ENCODE results near the gene EP300. TPM values are rescaled to one million over a fixed set of nuclear protein-coding genes. Genes with fewer than 3 reads are reported as not detected.

Gene EP300
- total and polyA plus RNA-seq, 3 donors from 2014 or later: 59.2 to 242 (median 221) TPM

DNA sequence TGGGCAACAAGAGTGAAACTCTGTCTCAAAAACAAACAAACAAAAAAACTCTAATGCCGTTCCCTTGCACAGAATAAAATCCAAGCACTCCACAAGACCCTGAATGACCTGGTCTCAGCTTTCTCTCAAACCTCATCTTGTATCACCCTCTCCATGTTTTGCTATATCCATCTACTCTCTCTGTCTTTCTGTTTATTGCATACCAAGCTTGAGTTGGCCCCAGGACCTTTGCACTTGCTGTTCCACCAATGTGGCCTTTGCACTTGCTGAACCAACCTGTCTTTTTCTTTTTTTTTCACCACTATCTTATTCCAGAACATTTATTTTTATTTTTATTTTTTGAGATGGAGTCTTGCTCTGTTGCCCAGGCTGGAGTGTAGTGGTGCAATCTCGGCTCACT is 110.7 kb downstream of the EP300 start:
- Histone ChIP-seq H3K36me3 (ENCODE audit: low read depth, missing control alignments) (no peaks in the 10 kb centered on the region), H3K4me1 (peaks cover 3% of the 10 kb centered on the region), H3K27ac (no peak overlapping the region), H3K4me3 (no peak overlapping the region), H3K9me3 (no peaks in the 10 kb centered on the region), H3K27me3 (no peaks in the 10 kb centered on the region)
- TF ChIP-seq, protein P1, sequence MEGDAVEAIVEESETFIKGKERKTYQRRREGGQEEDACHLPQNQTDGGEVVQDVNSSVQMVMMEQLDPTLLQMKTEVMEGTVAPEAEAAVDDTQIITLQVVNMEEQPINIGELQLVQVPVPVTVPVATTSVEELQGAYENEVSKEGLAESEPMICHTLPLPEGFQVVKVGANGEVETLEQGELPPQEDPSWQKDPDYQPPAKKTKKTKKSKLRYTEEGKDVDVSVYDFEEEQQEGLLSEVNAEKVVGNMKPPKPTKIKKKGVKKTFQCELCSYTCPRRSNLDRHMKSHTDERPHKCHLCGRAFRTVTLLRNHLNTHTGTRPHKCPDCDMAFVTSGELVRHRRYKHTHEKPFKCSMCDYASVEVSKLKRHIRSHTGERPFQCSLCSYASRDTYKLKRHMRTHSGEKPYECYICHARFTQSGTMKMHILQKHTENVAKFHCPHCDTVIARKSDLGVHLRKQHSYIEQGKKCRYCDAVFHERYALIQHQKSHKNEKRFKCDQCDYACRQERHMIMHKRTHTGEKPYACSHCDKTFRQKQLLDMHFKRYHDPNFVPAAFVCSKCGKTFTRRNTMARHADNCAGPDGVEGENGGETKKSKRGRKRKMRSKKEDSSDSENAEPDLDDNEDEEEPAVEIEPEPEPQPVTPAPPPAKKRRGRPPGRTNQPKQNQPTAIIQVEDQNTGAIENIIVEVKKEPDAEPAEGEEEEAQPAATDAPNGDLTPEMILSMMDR (IDR thresholded peaks at IDR 0.05): no peak
- TF ChIP-seq POLR2A (IDR thresholded peaks at IDR 0.05): no peak
- WGBS, 2 donors: 89 to 92% methylated on average over 2 of the region's 2 CpGs
- no peak for DNase-seq
- intact Hi-C loops (cut with DNase I; ENCODE audit: low total_unique reads): no loop called here

DNA sequence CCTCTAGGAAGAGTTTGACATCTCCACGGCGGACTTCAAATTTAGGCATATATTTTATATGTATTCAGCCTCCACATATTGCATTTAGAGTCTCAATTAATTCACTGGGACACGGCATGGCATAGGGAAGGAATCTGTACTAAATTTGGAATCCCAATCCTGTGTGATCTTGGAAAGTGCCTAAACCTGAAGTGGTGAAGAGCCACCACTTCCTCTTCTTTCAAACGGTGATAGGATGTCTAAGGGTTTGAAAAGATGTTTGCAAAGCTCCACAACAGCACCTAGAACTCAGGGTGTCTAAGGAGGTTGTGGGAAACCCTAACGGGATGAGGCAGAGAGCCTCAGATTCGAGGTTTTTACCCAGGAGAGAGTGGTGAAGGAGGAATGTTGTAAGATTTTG is 111.7 kb downstream of the EP300 start:
- 45 to 55% methylated on average over 6 of the region's 6 CpGs for WGBS, 2 donors
- no peaks in the 10 kb centered on the region for H3K36me3 ChIP-seq (ENCODE audit: low read depth, missing control alignments)
- no peak overlapping the region for H3K4me3 ChIP-seq
- H3K9me3 ChIP-seq: no peaks in the 10 kb centered on the region
- no peak for TF ChIP-seq POLR2A (IDR thresholded peaks at IDR 0.05)
- TF ChIP-seq, protein P1 (IDR thresholded peaks at IDR 0.05): no peak
- intact Hi-C loops (cut with DNase I; ENCODE audit: low total_unique reads): no loop called here
- no peaks in the 10 kb centered on the region for H3K27me3 ChIP-seq
- no peak for DNase-seq
- peaks cover 3% of the 10 kb centered on the region for H3K4me1 ChIP-seq
- no peak overlapping the region for H3K27ac ChIP-seq

DNA sequence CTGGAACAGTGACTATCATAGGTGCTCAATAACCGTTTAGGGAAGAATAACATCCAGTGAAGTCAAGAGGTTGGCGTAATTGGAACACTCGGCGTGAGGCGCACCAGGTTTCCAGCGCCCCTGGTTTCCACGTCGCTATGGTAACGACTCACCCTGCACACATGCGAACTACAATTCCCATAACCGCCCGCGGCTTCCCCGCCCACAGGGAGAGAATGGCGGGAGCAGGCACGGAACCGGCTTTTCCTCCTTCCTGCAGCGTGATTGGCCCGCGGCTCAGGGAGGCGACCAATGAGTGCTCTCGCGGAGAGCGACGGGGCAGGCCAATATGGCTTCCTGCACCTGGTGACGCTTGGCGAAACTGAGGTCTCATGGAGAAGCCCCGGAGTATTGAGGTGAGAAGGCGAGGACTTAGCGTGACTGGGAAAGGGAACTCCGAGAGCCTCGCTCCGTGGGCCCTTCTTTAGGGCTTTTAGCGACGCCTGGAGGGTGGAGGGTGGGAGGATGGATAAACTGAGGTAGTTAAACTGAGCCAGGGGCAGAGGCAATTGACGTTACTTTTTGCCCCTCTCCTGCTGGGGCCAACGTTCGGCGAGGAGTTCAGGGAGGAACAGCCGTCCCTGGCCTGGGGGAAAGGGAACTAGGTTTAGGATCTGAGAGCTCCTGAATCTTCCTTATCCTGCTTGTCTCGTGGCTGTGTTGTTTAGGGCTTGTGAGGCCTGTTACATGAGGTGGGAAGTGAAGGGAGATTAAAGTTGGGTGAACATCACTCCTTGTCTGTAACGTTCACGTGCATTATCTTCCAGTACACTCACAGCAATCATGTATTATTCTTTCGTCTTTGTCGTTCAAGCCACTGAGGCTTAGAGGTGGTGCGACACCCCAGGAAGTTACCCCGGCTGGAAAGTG is 112.9 kb downstream of the EP300 start, which contains the start of gene L3MBTL2:
L3MBTL2 (plus strand) TSS at position 321 of the 909 bp plus-strand sequence; CDS start at position 372, 51 bp downstream.
- no peaks in the 10 kb centered on the region for H3K27me3 ChIP-seq
- WGBS, 2 donors: 1 to 2% methylated on average over 47 of the region's 47 CpGs
- TF ChIP-seq POLR2A (IDR thresholded peaks at IDR 0.05): no peak
- TF ChIP-seq, protein P1 (IDR thresholded peaks at IDR 0.05): no peak
- no peaks in the 10 kb centered on the region for H3K36me3 ChIP-seq (ENCODE audit: low read depth, missing control alignments)
- peak within 1 kb of the TSS; percentile 73 to 82 for H3K4me3 ChIP-seq
- intact Hi-C loops (cut with DNase I; ENCODE audit: low total_unique reads): no loop called here
- H3K9me3 ChIP-seq: no peaks in the 10 kb centered on the region
- peak; percentile 99 for DNase-seq
- peak within 1 kb of the TSS; percentile 53 to 76 for H3K27ac ChIP-seq
- H3K4me1 ChIP-seq: peaks cover 3% of the 10 kb centered on the region

DNA sequence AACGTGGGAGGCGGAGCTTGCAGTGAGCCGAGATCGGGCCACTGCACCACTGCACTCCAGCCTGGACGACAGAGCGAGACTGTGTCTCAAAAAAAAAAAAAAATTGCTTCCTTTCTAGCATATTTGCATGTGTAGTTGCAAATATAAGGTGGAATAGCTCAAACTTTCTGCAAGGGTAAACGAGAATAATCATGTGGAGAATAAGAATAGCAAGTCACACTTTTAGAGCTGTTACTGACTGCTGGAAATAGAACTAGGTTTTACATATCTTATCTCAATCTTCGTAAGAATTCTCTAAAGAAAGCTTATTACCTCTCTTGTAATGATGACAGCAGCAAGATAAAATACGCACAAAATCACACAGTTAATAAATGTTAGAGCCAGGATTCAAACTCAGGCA is 114.3 kb downstream of the EP300 start:
- Histone ChIP-seq H3K27me3 (no peaks in the 10 kb centered on the region), H3K9me3 (no peaks in the 10 kb centered on the region), H3K4me3 (no peak overlapping the region), H3K27ac (no peak overlapping the region), H3K36me3 (ENCODE audit: low read depth, missing control alignments) (no peaks in the 10 kb centered on the region), H3K4me1 (peaks cover 3% of the 10 kb centered on the region)
- intact Hi-C loops (cut with DNase I; ENCODE audit: low total_unique reads): no loop called here
- 76 to 88% methylated on average over 9 of the region's 9 CpGs for WGBS, 2 donors
- TF ChIP-seq, protein P1 (IDR thresholded peaks at IDR 0.05): no peak
- no peak for TF ChIP-seq POLR2A (IDR thresholded peaks at IDR 0.05)
- no peak for DNase-seq

Measured in testis (tissue), 3 donors.